AG09309 (cell line): ENCODE data around the gene PCDHB8.
"Not testable (repeated sequence)": the region's sequence is repeated elsewhere in the genome, so short reads cannot be mapped to it uniquely, and the experiment has no call there.

Experiments
- DNase-seq: peaks from one replicate; pipeline ENCODE4 v3.0.0-alpha.2; 2010; ENCODE audit warnings: low read depth
- H3K4me3 ChIP-seq: 2 replicates; pipeline ENCODE4 v1.5.1; 2011; ENCODE audit warnings: mild to moderate bottlenecking, low read depth, low read length, moderate library complexity; ENCODE audit not compliant: control insufficient read depth
- TF ChIP-seq, protein P1 (sequence below): IDR thresholded peaks from 2 replicates; pipeline ENCODE4 v1.5.1; 2011; ENCODE audit warnings: mild to moderate bottlenecking, low read depth, low read length, inconsistent platforms; ENCODE audit not compliant: insufficient read depth, control insufficient read depth; ENCODE audit errors: missing control alignments

PCDHB8 gene

DNA sequence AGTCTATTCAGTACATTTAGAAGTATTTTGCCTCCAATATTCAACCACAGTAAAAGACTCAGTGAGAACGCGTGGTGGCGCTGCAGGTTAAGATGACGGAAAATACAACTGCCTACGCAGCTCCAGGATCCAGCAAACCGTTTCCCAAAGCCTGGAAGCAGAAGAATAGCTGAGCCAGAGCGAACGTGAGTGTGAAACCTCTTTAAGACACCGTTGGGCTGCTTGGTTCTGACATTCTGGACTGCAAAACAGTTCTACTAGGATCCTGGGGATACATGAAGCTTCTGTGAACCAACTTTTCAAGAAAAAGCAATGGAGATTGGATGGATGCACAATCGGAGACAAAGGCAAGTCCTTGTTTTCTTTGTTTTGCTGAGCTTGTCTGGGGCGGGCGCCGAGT lies 4.7 kb downstream of the PCDHB8 start, which contains the start of gene PCDHB16:
PCDHB16 (plus strand) TSS at position 140 of the 400 bp plus-strand sequence; CDS start at position 313, 173 bp downstream.
- TF ChIP-seq, protein P1, sequence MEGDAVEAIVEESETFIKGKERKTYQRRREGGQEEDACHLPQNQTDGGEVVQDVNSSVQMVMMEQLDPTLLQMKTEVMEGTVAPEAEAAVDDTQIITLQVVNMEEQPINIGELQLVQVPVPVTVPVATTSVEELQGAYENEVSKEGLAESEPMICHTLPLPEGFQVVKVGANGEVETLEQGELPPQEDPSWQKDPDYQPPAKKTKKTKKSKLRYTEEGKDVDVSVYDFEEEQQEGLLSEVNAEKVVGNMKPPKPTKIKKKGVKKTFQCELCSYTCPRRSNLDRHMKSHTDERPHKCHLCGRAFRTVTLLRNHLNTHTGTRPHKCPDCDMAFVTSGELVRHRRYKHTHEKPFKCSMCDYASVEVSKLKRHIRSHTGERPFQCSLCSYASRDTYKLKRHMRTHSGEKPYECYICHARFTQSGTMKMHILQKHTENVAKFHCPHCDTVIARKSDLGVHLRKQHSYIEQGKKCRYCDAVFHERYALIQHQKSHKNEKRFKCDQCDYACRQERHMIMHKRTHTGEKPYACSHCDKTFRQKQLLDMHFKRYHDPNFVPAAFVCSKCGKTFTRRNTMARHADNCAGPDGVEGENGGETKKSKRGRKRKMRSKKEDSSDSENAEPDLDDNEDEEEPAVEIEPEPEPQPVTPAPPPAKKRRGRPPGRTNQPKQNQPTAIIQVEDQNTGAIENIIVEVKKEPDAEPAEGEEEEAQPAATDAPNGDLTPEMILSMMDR = peak; percentile 61
- DNase-seq = no peak
- peak within 1 kb of the TSS; percentile 34 for H3K4me3 ChIP-seq

DNA sequence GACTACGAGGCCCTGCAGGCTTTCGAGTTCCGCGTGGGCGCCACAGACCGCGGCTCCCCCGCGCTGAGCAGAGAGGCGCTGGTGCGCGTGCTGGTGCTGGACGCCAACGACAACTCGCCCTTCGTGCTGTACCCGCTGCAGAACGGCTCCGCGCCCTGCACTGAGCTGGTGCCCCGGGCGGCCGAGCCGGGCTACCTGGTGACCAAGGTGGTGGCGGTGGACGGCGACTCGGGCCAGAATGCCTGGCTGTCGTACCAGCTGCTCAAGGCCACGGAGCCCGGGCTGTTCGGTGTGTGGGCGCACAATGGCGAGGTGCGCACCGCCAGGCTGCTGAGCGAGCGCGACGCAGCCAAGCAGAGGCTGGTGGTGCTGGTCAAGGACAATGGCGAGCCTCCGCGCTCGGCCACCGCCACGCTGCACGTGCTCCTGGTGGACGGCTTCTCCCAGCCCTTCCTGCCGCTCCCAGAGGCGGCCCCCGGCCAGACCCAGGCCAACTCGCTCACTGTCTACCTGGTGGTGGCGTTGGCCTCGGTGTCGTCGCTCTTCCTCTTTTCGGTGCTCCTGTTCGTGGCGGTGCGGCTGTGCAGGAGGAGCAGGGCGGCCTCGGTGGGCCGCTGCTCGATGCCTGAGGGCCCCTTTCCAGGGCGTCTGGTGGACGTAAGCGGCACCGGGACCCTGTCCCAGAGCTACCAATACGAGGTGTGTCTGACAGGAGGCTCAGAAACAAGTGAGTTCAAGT lies 6.7 kb downstream of the PCDHB8 start:
- not testable (repeated sequence) for DNase-seq, H3K4me3 ChIP-seq

GRCh38 chr5:141186897-141187512 lies 9.4 kb downstream of the PCDHB8 start, which contains the start of gene PCDHB9:
Gene PCDHB9 (plus strand): TSS chr5:141187161. CDS start chr5:141187319, 158 bp downstream.
- peak within 1 kb of the TSS; percentile 27 for H3K4me3 ChIP-seq
- no peak for DNase-seq

DNA sequence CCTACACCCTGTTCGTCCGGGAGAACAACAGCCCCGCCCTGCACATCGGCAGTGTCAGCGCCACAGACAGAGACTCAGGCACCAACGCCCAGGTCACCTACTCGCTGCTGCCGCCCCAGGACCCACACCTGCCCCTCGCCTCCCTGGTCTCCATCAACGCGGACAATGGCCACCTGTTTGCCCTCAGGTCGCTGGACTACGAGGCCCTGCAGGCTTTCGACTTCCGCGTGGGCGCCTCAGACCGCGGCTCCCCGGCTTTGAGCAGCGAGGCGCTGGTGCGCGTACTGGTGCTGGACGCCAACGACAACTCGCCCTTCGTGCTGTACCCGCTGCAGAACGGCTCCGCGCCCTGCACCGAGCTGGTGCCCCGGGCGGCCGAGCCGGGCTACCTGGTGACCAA lies 11.1 kb downstream of the PCDHB8 start:
- not testable (repeated sequence) for H3K4me3 ChIP-seq, DNase-seq

More at GRCh38 chr5:141186897-141187512, 9.4 kb downstream of the PCDHB8 start, which contains the start of gene PCDHB9:
- TF ChIP-seq, protein P1 = peak; percentile 70

DNA sequence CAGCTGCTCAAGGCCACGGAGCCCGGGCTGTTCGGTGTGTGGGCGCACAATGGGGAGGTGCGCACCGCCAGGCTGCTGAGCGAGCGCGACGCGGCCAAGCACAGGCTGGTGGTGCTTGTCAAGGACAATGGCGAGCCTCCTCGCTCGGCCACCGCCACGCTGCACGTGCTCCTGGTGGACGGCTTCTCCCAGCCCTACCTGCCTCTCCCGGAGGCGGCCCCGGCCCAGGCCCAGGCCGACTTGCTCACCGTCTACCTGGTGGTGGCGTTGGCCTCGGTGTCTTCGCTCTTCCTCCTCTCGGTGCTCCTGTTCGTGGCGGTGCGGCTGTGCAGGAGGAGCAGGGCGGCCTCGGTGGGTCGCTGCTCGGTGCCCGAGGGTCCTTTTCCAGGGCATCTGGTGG lies 11.5 kb downstream of the PCDHB8 start:
- not testable (repeated sequence) for H3K4me3 ChIP-seq, DNase-seq

DNA sequence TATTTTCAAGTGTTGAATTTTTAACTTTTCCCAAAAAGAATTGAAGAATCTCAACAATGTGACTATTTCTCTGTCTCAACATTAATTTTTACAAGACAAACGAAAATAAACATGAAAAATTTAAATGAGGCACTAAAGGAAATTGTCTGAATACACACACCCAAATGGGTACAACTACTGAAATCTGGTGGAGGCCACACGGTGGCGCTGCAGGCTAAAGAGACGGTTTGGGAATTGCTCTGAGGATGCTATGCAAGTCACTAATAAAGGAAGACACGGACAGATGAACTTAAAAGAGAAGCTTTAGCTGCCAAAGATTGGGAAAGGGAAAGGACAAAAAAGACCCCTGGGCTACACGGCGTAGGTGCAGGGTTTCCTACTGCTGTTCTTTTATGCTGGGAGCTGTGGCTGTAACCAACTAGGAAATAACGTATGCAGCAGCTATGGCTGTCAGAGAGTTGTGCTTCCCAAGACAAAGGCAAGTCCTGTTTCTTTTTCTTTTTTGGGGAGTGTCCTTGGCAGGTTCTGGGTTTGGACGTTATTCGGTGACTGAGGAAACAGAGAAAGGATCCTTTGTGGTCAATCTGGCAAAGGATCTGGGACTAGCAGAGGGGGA lies 14.6 kb downstream of the PCDHB8 start, which contains the start of gene PCDHB10:
PCDHB10 (plus strand) TSS at position 244 of the 616 bp plus-strand sequence; CDS start at position 444, 200 bp downstream.
- TF ChIP-seq, protein P1 = peak; percentile 66
- DNase-seq = no peak
- H3K4me3 ChIP-seq = peak within 1 kb of the TSS; percentile 2; the same call in 1 of the 2 replicates

DNA sequence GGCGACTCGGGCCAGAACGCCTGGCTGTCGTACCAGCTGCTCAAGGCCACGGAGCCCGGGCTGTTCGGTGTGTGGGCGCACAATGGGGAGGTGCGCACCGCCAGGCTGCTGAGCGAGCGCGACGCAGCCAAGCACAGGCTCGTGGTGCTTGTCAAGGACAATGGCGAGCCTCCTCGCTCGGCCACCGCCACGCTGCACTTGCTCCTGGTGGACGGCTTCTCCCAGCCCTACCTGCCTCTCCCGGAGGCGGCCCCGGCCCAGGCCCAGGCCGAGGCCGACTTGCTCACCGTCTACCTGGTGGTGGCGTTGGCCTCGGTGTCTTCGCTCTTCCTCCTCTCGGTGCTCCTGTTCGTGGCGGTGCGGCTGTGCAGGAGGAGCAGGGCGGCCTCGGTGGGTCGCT lies 16.7 kb downstream of the PCDHB8 start:
- not testable (repeated sequence) for DNase-seq

GRCh38 chr5:141196363-141196762 lies 18.8 kb downstream of the PCDHB8 start:
- TF ChIP-seq, protein P1 = no peak
- H3K4me3 ChIP-seq = no peak overlapping the region
- DNase-seq = no peak

More for the DNA sequence above, 16.7 kb downstream of the PCDHB8 start:
- H3K4me3 ChIP-seq = not testable (repeated sequence)
